ENCODE measurements around the gene ASIC2. TPM values are rescaled to one million over a fixed set of nuclear protein-coding genes. Genes with fewer than 3 reads are reported as not detected.

ASIC2 gene
- total RNA-seq, 1 experiment from 2014 or later: not detected

- Histone ChIP-seq H3K27me3 (ENCODE audit: insufficient read depth, low read length) (peaks cover 39% of the 10 kb centered on the region), H3K9ac (ENCODE audit: low read length) (no peak overlapping the region), H3K27ac (ENCODE audit: low read depth, low read length) (no peak overlapping the region), H3K36me3 (ENCODE audit: control insufficient read depth in 1 of 2, insufficient read depth in 2 of 2, low read length in 2 of 2) (no peaks in the 10 kb centered on the region), H3K9me2 (ENCODE audit: insufficient read depth) (no peaks in the 10 kb centered on the region), H3K4me2 (ENCODE audit: low read length) (no peak overlapping the region), H3K9me3 (ENCODE audit: control insufficient read depth in 1 of 2, insufficient read depth in 1 of 2, low read depth in 1 of 2, low read length in 2 of 2) (no peaks in the 10 kb centered on the region), H3K4me3 (replicated peaks in 1 of 2; ENCODE audit: low read depth in 1 of 2, low read length in 2 of 2) (no peak overlapping the region), H3K79me2 (ENCODE audit: insufficient read depth, low read length) (no peaks in the 10 kb centered on the region), H3K4me1 (ENCODE audit: control insufficient read depth in 1 of 2, insufficient read depth in 2 of 2, low read length in 2 of 2) (no peaks in the 10 kb centered on the region), H4K20me1 (ENCODE audit: insufficient read depth) (no peaks in the 10 kb centered on the region), H2AFZ (ENCODE audit: low read depth, low read length, poor library complexity, severe bottlenecking) (no peak overlapping the region)
- ChIA-PET RAD21 (ENCODE audit: low non-redundant PET in 1 of 2, low total read pairs in 2 of 2, uncharacterized antibody in 2 of 2, unreplicated experiment in 2 of 2) (no interaction called here), POLR2A (no interaction called here), CTCF (no interaction called here)
- ATAC-seq: no peak
- no peak for DNase-seq (ENCODE audit: low read depth, low spot score)
- intact Hi-C loops (cut with micrococcal nuclease): no loop called here
- TF ChIP-seq EGR1 (IDR thresholded peaks at IDR 0.05; ENCODE audit: low read depth) (no peak), POLR2AphosphoS5 (IDR thresholded peaks at IDR 0.05; ENCODE audit: low read depth, low read length) (no peak), ELF1 (IDR thresholded peaks at IDR 0.05; ENCODE audit: borderline replicate concordance, low read depth) (no peak), ZNF274 (IDR thresholded peaks at IDR 0.05; ENCODE audit: low read depth, low read length) (no peak), RAD21 (IDR thresholded peaks at IDR 0.05; ENCODE audit: low read depth) (no peak), EZH2phosphoT487 (IDR thresholded peaks at IDR 0.05; ENCODE audit: borderline replicate concordance) (no peak), ZBTB33 (IDR thresholded peaks at IDR 0.05; ENCODE audit: extremely low read depth, insufficient replicate concordance, low read length) (no peak), ATF3 (IDR thresholded peaks at IDR 0.05) (no peak), FOSL1 (IDR thresholded peaks at IDR 0.05; ENCODE audit: low read depth) (no peak), YY1 (IDR thresholded peaks at IDR 0.05; ENCODE audit: extremely low read depth, insufficient replicate concordance, low read depth, low read length) (no peak), SIN3A (IDR thresholded peaks at IDR 0.05; ENCODE audit: low read depth) (no peak), POLR2A (IDR thresholded peaks at IDR 0.05; ENCODE audit: borderline replicate concordance, extremely low read depth, insufficient read depth, insufficient read length) (no peak)
- BruUV-seq (replicated peaks): no TSS peak
Measured at GRCh38 chr17:33079201-33079600, 213.9 kb downstream of the ASIC2 start.
